ENCODE data around the gene KDR. TPM values are rescaled to one million over a fixed set of nuclear protein-coding genes. Genes with fewer than 3 reads are reported as not detected.

KDR gene
- total RNA-seq, 1 experiment from 2014 or later, result 0.09 TPM

GRCh38 chr4:55051532-55051931 is 73.9 kb downstream of the KDR start:
- no TSS peak for BruUV-seq (replicated peaks)
- Histone ChIP-seq H2AFZ (no peak overlapping the region), H3K79me2 (ENCODE audit: low read depth) (no peaks in the 10 kb centered on the region), H3K4me1 (replicated peaks; ENCODE audit: insufficient read depth) (no peaks in the 10 kb centered on the region), H3F3A (ENCODE audit: insufficient read depth, low read depth) (no peaks in the 10 kb centered on the region), H3K36me3 (ENCODE audit: low read depth) (no peaks in the 10 kb centered on the region), H4K20me1 (ENCODE audit: insufficient read depth) (no peaks in the 10 kb centered on the region), H3K9me2 (ENCODE audit: insufficient read depth) (no peaks in the 10 kb centered on the region), H3K27ac (no peak overlapping the region), H3K4me2 (no peak overlapping the region), H3K9me3 (ENCODE audit: insufficient read depth, low read depth) (no peaks in the 10 kb centered on the region), H3K4me3 (no peak overlapping the region), H3K27me3 (ENCODE audit: insufficient read depth, low read depth) (no peaks in the 10 kb centered on the region)
- ChIA-PET CTCF (no interaction called here), POLR2A (ENCODE audit: unreplicated experiment) (no interaction called here)
- intact Hi-C loops (cut with micrococcal nuclease; ENCODE audit: unreplicated experiment), result no loop called here
- DNase-seq, result no peak
- TF ChIP-seq CTCF (conservative IDR thresholded peaks at IDR 0.05), result no peak
- no peak for TF ChIP-seq EZH2 (IDR thresholded peaks at IDR 0.05; ENCODE audit: low read depth)

- Histone ChIP-seq H3K36me3 (ENCODE audit: low read depth) (no peaks in the 10 kb centered on the region), H4K20me1 (ENCODE audit: insufficient read depth) (no peaks in the 10 kb centered on the region), H3K27ac (no peak overlapping the region), H3K4me3 (no peak overlapping the region), H3K79me2 (ENCODE audit: low read depth) (no peaks in the 10 kb centered on the region), H3K9me2 (ENCODE audit: insufficient read depth) (no peaks in the 10 kb centered on the region), H2AFZ (no peak overlapping the region), H3K4me2 (no peak overlapping the region), H3K27me3 (ENCODE audit: insufficient read depth, low read depth) (no peaks in the 10 kb centered on the region), H3K4me1 (replicated peaks; ENCODE audit: insufficient read depth) (no peaks in the 10 kb centered on the region), H3F3A (ENCODE audit: insufficient read depth, low read depth) (no peaks in the 10 kb centered on the region), H3K9me3 (ENCODE audit: insufficient read depth, low read depth) (no peaks in the 10 kb centered on the region)
- no peak for DNase-seq
- no TSS peak for BruUV-seq (replicated peaks)
- intact Hi-C loops (cut with micrococcal nuclease; ENCODE audit: unreplicated experiment), result no loop called here
- POLR2A ChIA-PET (ENCODE audit: unreplicated experiment), result no interaction called here
- TF ChIP-seq EZH2 (IDR thresholded peaks at IDR 0.05; ENCODE audit: low read depth), result no peak
- no peak for TF ChIP-seq CTCF (conservative IDR thresholded peaks at IDR 0.05)
- CTCF ChIA-PET, result no interaction called here
Observed at GRCh38 chr4:55050418-55050950, 74.9 kb downstream of the KDR start.

GRCh38 chr4:55038176-55038890 is 87.1 kb downstream of the KDR start:
- TF ChIP-seq CTCF (conservative IDR thresholded peaks at IDR 0.05), result no peak
- no peak for TF ChIP-seq EZH2 (IDR thresholded peaks at IDR 0.05; ENCODE audit: low read depth)
- Histone ChIP-seq H3K4me1 (replicated peaks; ENCODE audit: insufficient read depth) (peaks cover 24% of the 10 kb centered on the region), H3K79me2 (ENCODE audit: low read depth) (no peaks in the 10 kb centered on the region), H3K27ac (no peak overlapping the region), H3F3A (ENCODE audit: insufficient read depth, low read depth) (peaks cover 8% of the 10 kb centered on the region; the same call in 1 of the 2 replicates), H3K9me2 (ENCODE audit: insufficient read depth) (no peaks in the 10 kb centered on the region), H2AFZ (no peak overlapping the region), H4K20me1 (ENCODE audit: insufficient read depth) (no peaks in the 10 kb centered on the region), H3K36me3 (ENCODE audit: low read depth) (no peaks in the 10 kb centered on the region), H3K27me3 (ENCODE audit: insufficient read depth, low read depth) (no peaks in the 10 kb centered on the region), H3K4me2 (no peak overlapping the region), H3K9me3 (ENCODE audit: insufficient read depth, low read depth) (no peaks in the 10 kb centered on the region), H3K4me3 (no peak overlapping the region)
- ChIA-PET POLR2A (ENCODE audit: unreplicated experiment) (no interaction called here), CTCF (no interaction called here)
- DNase-seq, result peak in 1 of 2 experiments; percentile 3
- intact Hi-C loops (cut with micrococcal nuclease; ENCODE audit: unreplicated experiment), result no loop called here
- BruUV-seq (replicated peaks), result no TSS peak
